Smooth muscle cell (in vitro differentiated cells): ENCODE results near the gene PLCB4. TPM values are rescaled to one million over a fixed set of nuclear protein-coding genes. Genes with fewer than 3 reads are reported as not detected.
A peak's percentile ranks its signal among the peaks of the same experiment; 100 is the strongest.

Experiments used
- DNase-seq: peaks from one replicate; lab custom pipeline; 2025; ENCODE audit not compliant: unreplicated experiment; lab: John Stamatoyannopoulos, UW
- H2AFZ ChIP-seq: fragments of 200-600 bp; sonication (generic); 2 replicates; pipeline ENCODE4 v1.6.0; 2016; ENCODE audit warnings: antibody characterized with exemption, low read depth, mild to moderate bottlenecking
- H3F3A ChIP-seq: fragments of 200-600 bp; sonication (generic); 2 replicates; pipeline ENCODE4 v1.6.0; 2017; ENCODE audit warnings: antibody characterized with exemption, low read depth
- H3K27ac ChIP-seq: fragments of 200-600 bp; sonication (generic); 2 replicates; pipeline ENCODE4 v1.5.1; 2016; ENCODE audit warnings: low read depth, mild to moderate bottlenecking
- H3K27me3 ChIP-seq: fragments of 200-600 bp; sonication (generic); 2 replicates; pipeline ENCODE4 v1.6.1; 2016; ENCODE audit warnings: low read depth, mild to moderate bottlenecking
- H3K36me3 ChIP-seq: fragments of 200-600 bp; sonication (generic); 2 replicates; pipeline ENCODE4 v1.5.1; 2016; ENCODE audit warnings: low read depth
- H3K4me1 ChIP-seq: fragments of 200-600 bp; sonication (generic); 2 replicates; pipeline ENCODE4 v1.5.1; 2016; ENCODE audit warnings: low read depth
- H3K4me2 ChIP-seq: fragments of 200-600 bp; sonication (generic); 2 replicates; pipeline ENCODE4 v1.6.0; 2016; ENCODE audit warnings: mild to moderate bottlenecking
- H3K4me3 ChIP-seq: fragments of 200-600 bp; sonication (generic); 2 replicates; pipeline ENCODE4 v1.5.1; 2016; ENCODE audit warnings: mild to moderate bottlenecking
- H3K79me2 ChIP-seq: fragments of 200-600 bp; sonication (generic); 2 replicates; pipeline ENCODE4 v1.6.0; 2016; ENCODE audit warnings: low read depth, mild to moderate bottlenecking
- H3K9ac ChIP-seq: fragments of 200-600 bp; sonication (generic); 2 replicates; pipeline ENCODE4 v1.6.0; 2016; ENCODE audit warnings: low read depth
- H3K9me3 ChIP-seq: fragments of 200-600 bp; sonication (generic); replicated peaks from 2 replicates; pipeline ENCODE4 v1.5.1; 2016; ENCODE audit warnings: low read depth
- H4K20me1 ChIP-seq: fragments of 200-600 bp; sonication (generic); 2 replicates; pipeline ENCODE4 v1.6.0; 2016; ENCODE audit warnings: low read depth
- CTCF ChIP-seq: fragments of 200-600 bp; sonication (generic); IDR thresholded peaks from 2 replicates; pipeline ENCODE4 v1.5.1; 2017; ENCODE audit warnings: borderline replicate concordance, mild to moderate bottlenecking, antibody characterized with exemption; ENCODE audit not compliant: insufficient read depth, poor library complexity, severe bottlenecking
- WGBS: methylation state at CpG from one replicate; pipeline ENCODE4 v1.1.7; 2016; ENCODE audit warnings: low lambda C conversion rate; 5-methylcytosine and 5-hydroxymethylcytosine counted together
- polyA plus RNA-seq: library from polyadenylated mRNA; unstranded; fragments of >200 nt; fragmentation: Nextera tagmentation; extraction: Ambion mirVana; gene quantifications from 2 replicates; pipeline ENCODE4 v1.2.1, GENCODE V29; 2016
- total RNA-seq: library from RNA; depleted of rRNA; stranded (reverse); fragments of >200 nt; gene quantifications from 2 replicates; pipeline ENCODE4 v1.2.3, GENCODE V29; 2014

Gene PLCB4
- total and polyA plus RNA-seq, 2 experiments from 2014 or later, result 3.0 to 5.3 TPM

GRCh38 chr20:9507544-9508239 is 438.8 kb downstream of the PLCB4 start:
- no peak for DNase-seq
- no peaks in the 10 kb centered on the region for H3K9me3 ChIP-seq
- no peaks in the 10 kb centered on the region for H3K36me3 ChIP-seq
- H3F3A ChIP-seq, result no peaks in the 10 kb centered on the region
- no peaks in the 10 kb centered on the region for H3K79me2 ChIP-seq
- H3K4me2 ChIP-seq, result peak overlapping the region; percentile 30
- H3K4me3 ChIP-seq, result no peak overlapping the region
- no peaks in the 10 kb centered on the region for H3K4me1 ChIP-seq
- TF ChIP-seq CTCF, result no peak
- no peak overlapping the region for H2AFZ ChIP-seq
- peaks cover 93% of the 10 kb centered on the region for H3K27me3 ChIP-seq
- no peaks in the 10 kb centered on the region for H4K20me1 ChIP-seq
- H3K9ac ChIP-seq, result no peak overlapping the region
- 16% methylated on average over 37 of the region's 37 CpGs for WGBS
- H3K27ac ChIP-seq, result no peak overlapping the region

- no peak overlapping the region for H3K9ac ChIP-seq
- H3K27ac ChIP-seq, result no peak overlapping the region
- no peaks in the 10 kb centered on the region for H3K9me3 ChIP-seq
- H3K4me1 ChIP-seq, result no peaks in the 10 kb centered on the region
- no peaks in the 10 kb centered on the region for H3K79me2 ChIP-seq
- H3K4me3 ChIP-seq, result no peak overlapping the region
- no peaks in the 10 kb centered on the region for H3K36me3 ChIP-seq
- no peak overlapping the region for H2AFZ ChIP-seq
- no peaks in the 10 kb centered on the region for H4K20me1 ChIP-seq
- H3K4me2 ChIP-seq, result peak overlapping the region; percentile 30
- TF ChIP-seq CTCF, result no peak
- 20% methylated on average over 23 of the region's 23 CpGs for WGBS
- peaks cover 98% of the 10 kb centered on the region for H3K27me3 ChIP-seq
- no peak for DNase-seq
- H3F3A ChIP-seq, result no peaks in the 10 kb centered on the region
These were observed 439.4 kb downstream of the PLCB4 start for GRCh38 chr20:9508240-9508661.

DNA sequence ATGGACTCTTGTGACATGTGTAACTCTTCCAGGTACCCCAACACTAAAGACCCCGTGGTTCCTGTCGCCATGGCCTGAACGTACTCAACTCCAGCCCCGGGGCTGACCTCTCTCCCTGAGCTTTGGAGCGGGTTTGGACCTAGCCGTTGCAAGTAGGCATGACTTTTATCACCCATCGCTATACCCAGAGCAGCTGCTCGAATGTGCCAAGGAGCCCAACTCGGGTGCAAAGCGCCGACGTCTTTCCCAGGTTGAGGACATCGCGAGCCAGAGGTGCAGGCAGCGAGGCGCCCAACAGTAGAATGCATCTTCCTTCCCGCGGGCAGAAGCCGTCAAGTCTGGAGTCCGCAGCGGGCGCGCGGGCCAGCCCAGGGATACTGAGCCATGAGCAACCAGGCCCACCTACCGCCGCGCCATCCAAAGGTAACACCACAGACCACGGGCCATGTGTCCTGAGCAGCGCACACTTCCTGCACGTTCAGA is 439.9 kb downstream of the PLCB4 start:
- WGBS, result 9% methylated on average over 29 of the region's 30 CpGs
- DNase-seq, result no peak
- Histone ChIP-seq H3K27me3 (peaks cover 98% of the 10 kb centered on the region), H4K20me1 (no peaks in the 10 kb centered on the region), H3K27ac (no peak overlapping the region), H3F3A (no peaks in the 10 kb centered on the region), H3K79me2 (no peaks in the 10 kb centered on the region), H3K4me2 (no peak overlapping the region), H3K4me1 (no peaks in the 10 kb centered on the region), H3K4me3 (no peak overlapping the region), H3K9me3 (no peaks in the 10 kb centered on the region), H3K9ac (no peak overlapping the region), H2AFZ (no peak overlapping the region), H3K36me3 (no peaks in the 10 kb centered on the region)
- no peak for TF ChIP-seq CTCF

- no peak for TF ChIP-seq CTCF
- Histone ChIP-seq H3K4me3 (no peak overlapping the region), H3F3A (no peaks in the 10 kb centered on the region), H3K9ac (no peak overlapping the region), H3K27me3 (peaks cover 98% of the 10 kb centered on the region), H3K4me2 (no peak overlapping the region), H3K9me3 (no peaks in the 10 kb centered on the region), H4K20me1 (no peaks in the 10 kb centered on the region), H3K4me1 (peaks cover 3% of the 10 kb centered on the region), H2AFZ (no peak overlapping the region), H3K79me2 (no peaks in the 10 kb centered on the region), H3K27ac (no peak overlapping the region), H3K36me3 (no peaks in the 10 kb centered on the region)
- WGBS, result 45% methylated on average over 4 of the region's 4 CpGs
- DNase-seq, result no peak
These were observed 440.4 kb downstream of the PLCB4 start for GRCh38 chr20:9509246-9509645.
